Endodermal cell (in vitro differentiated cells): Measurements from ENCODE around the gene ADGRG3. TPM values are rescaled to one million over a fixed set of nuclear protein-coding genes. Genes with fewer than 3 reads are reported as not detected.

Experiments used
- DNase-seq: peaks from one replicate; pipeline ENCODE4 v3.0.0-alpha.2; 2017
- H3K27ac ChIP-seq: 2 replicates; pipeline ENCODE4 v1.5.1; 2013; ENCODE audit warnings: mild to moderate bottlenecking, low read depth, low read length, moderate library complexity
- H3K27me3 ChIP-seq: 2 replicates; pipeline ENCODE4 v1.6.1; 2013; ENCODE audit warnings: mild to moderate bottlenecking, low read length, moderate library complexity; ENCODE audit not compliant: insufficient read depth, control insufficient read depth, poor library complexity, severe bottlenecking
- H3K36me3 ChIP-seq: 2 replicates; pipeline ENCODE4 v1.7.0; 2013; ENCODE audit warnings: mild to moderate bottlenecking, low read length, moderate library complexity; ENCODE audit not compliant: control insufficient read depth, insufficient read depth
- H3K4me1 ChIP-seq: one replicate; pipeline ENCODE4 v1.7.0; 2013; ENCODE audit warnings: low read length; ENCODE audit not compliant: control insufficient read depth, insufficient read depth
- H3K4me3 ChIP-seq: 2 replicates; pipeline ENCODE4 v1.5.1; 2013; ENCODE audit warnings: mild to moderate bottlenecking, low read length, moderate library complexity
- H3K9ac ChIP-seq: 2 replicates; pipeline ENCODE4 v1.6.1; 2013; ENCODE audit warnings: mild to moderate bottlenecking, low read length, moderate library complexity; ENCODE audit not compliant: poor library complexity, severe bottlenecking; ENCODE audit errors: extremely low read depth
- H3K9me3 ChIP-seq: 2 replicates; pipeline ENCODE4 v1.6.1; 2013; ENCODE audit warnings: mild to moderate bottlenecking, low read length, moderate library complexity; ENCODE audit not compliant: control insufficient read depth
- H3K27ac Mint-ChIP-seq: 2 replicates; pipeline ENCODE4 v1.8.0; 2020; ENCODE audit warnings: mixed read lengths
- H3K27me3 Mint-ChIP-seq: 2 replicates; pipeline ENCODE4 v1.8.0; 2021; ENCODE audit warnings: mild to moderate bottlenecking, mixed read lengths; ENCODE audit not compliant: insufficient read depth
- H3K36me3 Mint-ChIP-seq: 2 replicates; pipeline ENCODE4 v1.8.0; 2020; ENCODE audit warnings: low read depth, mixed read lengths
- H3K4me1 Mint-ChIP-seq: 2 replicates; pipeline ENCODE4 v1.8.0; 2020; ENCODE audit warnings: mixed read lengths
- H3K4me3 Mint-ChIP-seq: 2 replicates; pipeline ENCODE4 v1.8.0; 2020; ENCODE audit warnings: mild to moderate bottlenecking, moderate library complexity, mixed read lengths
- H3K9me3 Mint-ChIP-seq: 2 replicates; pipeline ENCODE4 v1.8.0; 2020; ENCODE audit warnings: mild to moderate bottlenecking, mixed read lengths
- CTCF ChIP-seq: fragments of 200-600 bp; sonication (generic); conservative IDR thresholded peaks from 2 replicates; pipeline ENCODE4 v1.5.0; 2021; ENCODE audit warnings: antibody characterized with exemption, mild to moderate bottlenecking
- WGBS, 2 experiments: methylation state at CpG; one replicate each; pipeline versions ENCODE4 v1.1.5 to v1.1.7; 2013; ENCODE audit warnings: missing lambda C conversion rate in 2 of 2, mixed read lengths in 1 of 2; ENCODE audit not compliant: insufficient coverage in 1 of 2, insufficient read length in 1 of 2; 5-methylcytosine and 5-hydroxymethylcytosine counted together
- total RNA-seq, 2 donors: library from RNA; stranded (reverse); fragmentation: NEBNext Ultra II Directional in 1 of 2; extraction: Animal tissue kit (Norgen Biotek cat#: 25700) in 1 of 2; gene quantifications; 2 replicates in 1 of 2; 3 replicates in 1 of 2; pipeline ENCODE4 v1.2.1, GENCODE V29; 2021

Gene ADGRG3
- total RNA-seq, 2 donors from 2014 or later: not detected

- H3K4me1 ChIP-seq: peaks cover 2% of the 10 kb centered on the region
- Mint-ChIP-seq H3K27me3 (peaks cover 4% of the 10 kb centered on the region), H3K27ac (peak overlapping the region; percentile 30), H3K4me1 (peaks cover 9% of the 10 kb centered on the region), H3K4me3 (no peak overlapping the region), H3K9me3 (no peaks in the 10 kb centered on the region), H3K36me3 (no peaks in the 10 kb centered on the region)
- H3K9me3 ChIP-seq: no peaks in the 10 kb centered on the region
- H3K4me3 ChIP-seq: no peak overlapping the region
- 81 to 84% methylated on average over 14 to 17 of the region's 17 CpGs for WGBS, 2 experiments
- no peaks in the 10 kb centered on the region for H3K27me3 ChIP-seq
- TF ChIP-seq CTCF: no peak
- H3K9ac ChIP-seq: no peak overlapping the region
- peak; percentile 80 for DNase-seq
- H3K27ac ChIP-seq: no peak overlapping the region
- no peaks in the 10 kb centered on the region for H3K36me3 ChIP-seq
Observed at GRCh38 chr16:57623251-57624043, 44.7 kb upstream of the ADGRG3 start.

GRCh38 chr16:57624044-57624688 lies 43.9 kb upstream of the ADGRG3 start:
- no peak overlapping the region for H3K27ac ChIP-seq

More at GRCh38 chr16:57624044-57624688, 43.9 kb upstream of the ADGRG3 start:
- Histone ChIP-seq H3K9ac (no peak overlapping the region), H3K4me1 (peaks cover 2% of the 10 kb centered on the region), H3K27me3 (no peaks in the 10 kb centered on the region), H3K9me3 (no peaks in the 10 kb centered on the region), H3K36me3 (no peaks in the 10 kb centered on the region), H3K4me3 (no peak overlapping the region)
- no peak overlapping the region for H3K27ac Mint-ChIP-seq
- H3K4me3 Mint-ChIP-seq: no peak overlapping the region
- no peaks in the 10 kb centered on the region for H3K36me3 Mint-ChIP-seq
- peaks cover 13% of the 10 kb centered on the region for H3K4me1 Mint-ChIP-seq
- 87 to 93% methylated on average over 8 of the region's 8 CpGs for WGBS, 2 experiments
- no peak for TF ChIP-seq CTCF
- no peak for DNase-seq
- no peaks in the 10 kb centered on the region for H3K9me3 Mint-ChIP-seq
- H3K27me3 Mint-ChIP-seq: peaks cover 4% of the 10 kb centered on the region
